Right cardiac atrium (tissue), 5 donors: ENCODE results near the gene RBL1. TPM values are rescaled to one million over a fixed set of nuclear protein-coding genes. Genes with fewer than 3 reads are reported as not detected.
A peak's percentile ranks its signal among the peaks of the same experiment; 100 is the strongest.
"Not testable (repeated sequence)": the region's sequence is repeated elsewhere in the genome, so short reads cannot be mapped to it uniquely, and the experiment has no call there.

Experiments used
- ATAC-seq, 2 donors: fragments of 200-7000 bp; cut with Tn5 transposase; one replicate each; pipeline versions ENCODE4 v1.8.0 to v1.9.1; 2020; ENCODE audit warnings: moderate library complexity in 2 of 2, mild to moderate bottlenecking in 1 of 2
- DNase-seq, 3 donors: peaks; one replicate each; pipeline ENCODE4 v3.0.0-alpha.2; 2020
- H3K27ac ChIP-seq: one replicate; pipeline ENCODE4 v1.5.1; 2013; ENCODE audit warnings: mild to moderate bottlenecking, low read length, control low read depth, moderate library complexity
- H3K27me3 ChIP-seq: one replicate; pipeline ENCODE4 v1.6.1; 2013; ENCODE audit not compliant: control insufficient read depth, insufficient read depth
- H3K4me1 ChIP-seq: one replicate; pipeline ENCODE4 v1.6.1; 2013; ENCODE audit warnings: low read length; ENCODE audit not compliant: control insufficient read depth, insufficient read depth
- H3K4me3 ChIP-seq: one replicate; pipeline ENCODE4 v1.5.1; 2013; ENCODE audit warnings: low read length, control low read depth
- H3K9me3 ChIP-seq: one replicate; pipeline ENCODE4 v1.6.1; 2013; ENCODE audit warnings: low read length; ENCODE audit not compliant: control insufficient read depth
- WGBS: extraction: QIAGEN DNeasy Blood & Tissue Kit; methylation state at CpG from one replicate; pipeline ENCODE4 v1.1.7; 2013; 5-methylcytosine and 5-hydroxymethylcytosine counted together
- intact Hi-C, 4 donors: fragments of 100-400 bp; cut with DNase I; formaldehyde crosslinking; loops; one replicate each; pipeline versions ENCODE4 v1.11.0 to v1.14.0; 2022 to 2023
- long read RNA-seq, 4 donors: library from polyadenylated mRNA; unstranded; transcript quantifications; one replicate each; pipeline ENCODE4 v2.0.0, GENCODE V29; 2020 to 2021
- polyA plus RNA-seq: library from polyadenylated mRNA; stranded (reverse); fragments of 200-250 nt; gene quantifications from one replicate; pipeline ENCODE4 v1.2.3, GENCODE V29; 2013
- total RNA-seq, 4 donors: library from RNA; stranded (reverse); fragmentation: NEBNext Ultra II Directional; extraction: Animal tissue kit (Norgen Biotek cat#: 25700); gene quantifications; one replicate each; pipeline ENCODE4 v1.2.1, GENCODE V29; 2021
- donor health status: healthy with polysubstance abuse.
- donor health status: DM: no; HTN: yes; CAD: no.
- donor health status: DM: no; HTN: no; CAD: no.
- donor health status: DM: no; HTN: yes; CAD: no; lungs with severe emphysema.
- donor health status: DM: yes; HTN: yes; CAD: no.

RBL1 gene
- 1 to 10 TPM; 3.0 to 4.2 (median 3.8) TPM for total RNA-seq
- 1.3 TPM for polyA plus RNA-seq
- long read RNA-seq, donor 1, result 0 reads
- long read RNA-seq, donor 2, full-length matches to known transcripts, result 1 of 1 reads
- long read RNA-seq, donor 2, partial matches to known transcripts, result 0 of 1 reads
- long read RNA-seq, donor 2, other reads (novel, unspliced or antisense), result 0 of 1 reads
- long read RNA-seq, donor 3, full-length matches to known transcripts, result 2 of 4 reads
- long read RNA-seq, donor 3, partial matches to known transcripts, result 1 of 4 reads
- long read RNA-seq, donor 3, other reads (novel, unspliced or antisense), result 1 of 4 reads
- long read RNA-seq, donor 4, partial matches to known transcripts, result 1 of 1 reads
- long read RNA-seq, donor 4, other reads (novel, unspliced or antisense), result 0 of 1 reads

- no peaks in the 10 kb centered on the region for H3K4me1 ChIP-seq
- under 1% methylated on average over 58 of the region's 58 CpGs for WGBS
- intact Hi-C loops, result no loop called here
- peak within 1 kb of the TSS; percentile 84 for H3K4me3 ChIP-seq
- H3K27me3 ChIP-seq, result no peaks in the 10 kb centered on the region
- H3K9me3 ChIP-seq, result no peaks in the 10 kb centered on the region
- peak; percentile 84 to 93 (median 93) for DNase-seq
- peak; percentile 94 to 95 for ATAC-seq
- no peak within 1 kb of the TSS for H3K27ac ChIP-seq
These were observed at the start of gene RBL1 for GRCh38 chr20:37095599-37096414. RBL1 (minus strand) TSS chr20:37095997; CDS start chr20:37095928, 69 bp downstream.

GRCh38 chr20:37144856-37145404, 49.1 kb upstream of the RBL1 start:
- Histone ChIP-seq H3K4me3 (no peak overlapping the region), H3K27me3 (no peaks in the 10 kb centered on the region), H3K9me3 (no peaks in the 10 kb centered on the region), H3K27ac (no peak overlapping the region), H3K4me1 (no peaks in the 10 kb centered on the region)
- WGBS, result 88% methylated on average over 8 of the region's 8 CpGs
- ATAC-seq (no peak), DNase-seq (no peak)
- intact Hi-C loops, result no loop called here

GRCh38 chr20:37142708-37143107, 46.9 kb upstream of the RBL1 start:
- intact Hi-C loops, result no loop called here
- H3K27ac ChIP-seq, result no peak overlapping the region
- no peak for ATAC-seq
- no peaks in the 10 kb centered on the region for H3K9me3 ChIP-seq
- H3K4me3 ChIP-seq, result no peak overlapping the region
- H3K4me1 ChIP-seq, result no peaks in the 10 kb centered on the region
- DNase-seq, result no peak
- no peaks in the 10 kb centered on the region for H3K27me3 ChIP-seq
- 87% methylated on average over 3 of the region's 3 CpGs for WGBS

GRCh38 chr20:37137547-37137946, 41.8 kb upstream of the RBL1 start:
- Histone ChIP-seq H3K27ac (no peak overlapping the region), H3K27me3 (no peaks in the 10 kb centered on the region), H3K4me1 (no peaks in the 10 kb centered on the region), H3K9me3 (no peaks in the 10 kb centered on the region), H3K4me3 (no peak overlapping the region)
- ATAC-seq, result no peak
- WGBS, result 73% methylated on average over 4 of the region's 4 CpGs
- no peak for DNase-seq
- intact Hi-C loops, result no loop called here

GRCh38 chr20:37133952-37134351, 38.2 kb upstream of the RBL1 start:
- DNase-seq (no peak), ATAC-seq (no peak)
- Histone ChIP-seq H3K4me1 (no peaks in the 10 kb centered on the region), H3K27ac (no peak overlapping the region), H3K9me3 (no peaks in the 10 kb centered on the region), H3K4me3 (no peak overlapping the region), H3K27me3 (no peaks in the 10 kb centered on the region)
- WGBS, result 60% methylated on average over 2 of the region's 2 CpGs
- intact Hi-C loops, result no loop called here

- Histone ChIP-seq H3K4me1 (no peaks in the 10 kb centered on the region), H3K27me3 (no peaks in the 10 kb centered on the region), H3K9me3 (no peaks in the 10 kb centered on the region), H3K27ac (no peak overlapping the region), H3K4me3 (no peak overlapping the region)
- 71% methylated on average over 3 of the region's 3 CpGs for WGBS
- ATAC-seq (no peak), DNase-seq (no peak)
- intact Hi-C loops, result no loop called here
These were observed 35.7 kb upstream of the RBL1 start for GRCh38 chr20:37131486-37131885.

- DNase-seq (no peak), ATAC-seq (no peak)
- Histone ChIP-seq H3K27ac (no peak overlapping the region), H3K4me1 (no peaks in the 10 kb centered on the region), H3K27me3 (no peaks in the 10 kb centered on the region), H3K4me3 (no peak overlapping the region), H3K9me3 (no peaks in the 10 kb centered on the region)
- 84% methylated on average over 3 of the region's 3 CpGs for WGBS
- intact Hi-C loops, result no loop called here
These were observed 33.0 kb upstream of the RBL1 start for GRCh38 chr20:37128803-37129202.

GRCh38 chr20:37126290-37126689, 30.5 kb upstream of the RBL1 start:
- DNase-seq, intact Hi-C loops: not testable (repeated sequence)
- 92% methylated on average over 28 of the region's 30 CpGs for WGBS

GRCh38 chr20:37123441-37123840, 27.6 kb upstream of the RBL1 start:
- intact Hi-C loops, result no loop called here
- H3K9me3 ChIP-seq, result no peaks in the 10 kb centered on the region

More at GRCh38 chr20:37126290-37126689, 30.5 kb upstream of the RBL1 start:
- H3K9me3 ChIP-seq, H3K27me3 ChIP-seq, H3K4me1 ChIP-seq, H3K4me3 ChIP-seq, ATAC-seq, H3K27ac ChIP-seq: not testable (repeated sequence)

GRCh38 chr20:37120497-37120896, 24.7 kb upstream of the RBL1 start:
- Histone ChIP-seq H3K4me1 (no peaks in the 10 kb centered on the region), H3K27me3 (no peaks in the 10 kb centered on the region), H3K9me3 (no peaks in the 10 kb centered on the region), H3K4me3 (no peak overlapping the region), H3K27ac (no peak overlapping the region)
- no peak for ATAC-seq
- WGBS, result 81% methylated on average over 4 of the region's 4 CpGs
- DNase-seq, result no peak
- intact Hi-C loops, result no loop called here

More at GRCh38 chr20:37123441-37123840, 27.6 kb upstream of the RBL1 start:
- Histone ChIP-seq H3K27ac (no peak overlapping the region), H3K27me3 (no peaks in the 10 kb centered on the region), H3K4me1 (no peaks in the 10 kb centered on the region), H3K4me3 (no peak overlapping the region)
- no peak for DNase-seq
- 69% methylated on average over 6 of the region's 6 CpGs for WGBS
- ATAC-seq, result no peak
